Naive thymus-derived CD8-positive, alpha-beta T cell (primary cell): Measurements from ENCODE around the gene APOBR. TPM values are rescaled to one million over a fixed set of nuclear protein-coding genes. Genes with fewer than 3 reads are reported as not detected.
"Not testable (repeated sequence)": the region's sequence is repeated elsewhere in the genome, so short reads cannot be mapped to it uniquely, and the experiment has no call there.

Experiments
- ATAC-seq, 2 donors: fragments of 150-1000 bp; cut with Tn5 transposase in 1 of 2; sonication (Bioruptor Pico), chemical (Tn5 transposase) in 1 of 2; 1 replicate in 1 of 2; 2 replicates in 1 of 2; pipeline ENCODE4 v1.10.0; 2021; ENCODE audit warnings: mild to moderate bottlenecking in 2 of 2, moderate library complexity in 2 of 2
- POLR2A ChIA-PET: fragments of 350-600 bp; sonication (Branson Sonifier 250); formaldehyde crosslinking; loops from one replicate; lab custom pipeline; 2021; ENCODE audit warnings: antibody characterized with exemption; lab: Charles Lee
- DNase-seq, 10 donors: peaks; one replicate each; pipeline versions ENCODE4 v3.0.0 to v3.0.0-alpha.2; 2020 to 2022
- H3K27ac Mint-ChIP-seq, 10 donors: one replicate each; pipeline ENCODE4 v1.8.0; 2020 to 2022; ENCODE audit warnings: mild to moderate bottlenecking in 10 of 10, mixed read lengths in 10 of 10, moderate library complexity in 4 of 10, inconsistent platforms in 1 of 10
- H3K27me3 Mint-ChIP-seq, 5 donors: one replicate each; pipeline ENCODE4 v1.8.0; 2021 to 2022; ENCODE audit warnings: mixed read lengths in 5 of 5
- H3K36me3 Mint-ChIP-seq, 3 donors: one replicate each; pipeline ENCODE4 v1.8.0; 2020 to 2022; ENCODE audit warnings: mixed read lengths in 3 of 3, mild to moderate bottlenecking in 2 of 3, inconsistent platforms in 1 of 3
- H3K4me1 Mint-ChIP-seq, 4 donors: one replicate each; pipeline ENCODE4 v1.8.0; 2021 to 2022; ENCODE audit warnings: mixed read lengths in 4 of 4
- H3K4me3 Mint-ChIP-seq, 10 donors: one replicate each; pipeline ENCODE4 v1.8.0; 2020 to 2022; ENCODE audit warnings: mild to moderate bottlenecking in 10 of 10, mixed read lengths in 10 of 10, moderate library complexity in 6 of 10, inconsistent platforms in 1 of 10
- H3K9me3 Mint-ChIP-seq, 9 donors: one replicate each; pipeline ENCODE4 v1.8.0; 2020 to 2022; ENCODE audit warnings: mixed read lengths in 9 of 9, mild to moderate bottlenecking in 3 of 9, inconsistent platforms in 1 of 9, moderate library complexity in 1 of 9
- polyA plus RNA-seq, 3 donors: library from polyadenylated mRNA; unstranded; fragments of 300-500 nt; fragmentation: Illumina TruSeq; gene quantifications; one replicate each; pipeline ENCODE4 v1.2.3, GENCODE V29; 2021
- total RNA-seq, 8 experiments: library from RNA in 2 of 8; stranded (reverse) in 2 of 8; gene quantifications; one replicate each; pipeline ENCODE4 v1.2.3 and lab custom pipeline; 2021 to 2026

APOBR gene
- total and polyA plus RNA-seq, 5 experiments from 2014 or later, result 0.38 to 9.0 (median 1.1) TPM

DNA sequence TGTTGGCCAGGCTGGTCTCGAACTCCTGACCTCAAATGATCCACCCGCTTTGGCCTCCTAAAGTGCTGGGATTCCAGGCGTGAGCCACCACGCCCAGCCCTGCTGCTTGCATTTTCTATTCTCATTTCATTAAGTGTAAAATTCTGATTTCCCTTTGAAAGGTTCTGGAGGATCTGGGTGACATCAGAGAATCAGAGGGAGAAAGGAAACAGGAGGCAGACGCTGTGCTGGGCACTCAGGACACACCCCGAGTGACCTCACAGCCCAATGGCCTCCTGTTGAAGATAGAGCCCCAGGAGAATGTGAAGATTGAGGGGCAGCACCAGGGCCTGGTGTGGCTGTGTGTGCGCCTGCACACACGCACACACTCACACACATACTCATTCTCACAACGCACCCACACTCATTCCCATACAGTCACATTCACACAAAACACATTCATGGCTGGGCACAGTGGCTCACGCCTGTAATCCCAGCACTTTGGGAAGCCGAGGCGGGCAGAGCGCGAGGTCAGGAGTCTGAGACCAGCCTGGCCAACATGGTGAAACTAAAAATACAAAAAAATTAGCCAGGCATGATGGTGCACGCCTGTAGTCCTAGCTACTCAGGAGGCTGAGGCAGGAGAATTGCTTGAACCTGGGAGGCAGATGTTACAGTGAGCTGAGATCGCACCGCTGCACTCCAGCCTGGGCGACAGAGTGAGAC, 6.2 kb downstream of the APOBR start:
- H3K4me3 Mint-ChIP-seq, ATAC-seq, H3K9me3 Mint-ChIP-seq, POLR2A ChIA-PET, DNase-seq, H3K36me3 Mint-ChIP-seq, H3K27me3 Mint-ChIP-seq: not testable (repeated sequence)
- Mint-ChIP-seq H3K27ac (peak overlapping the region in 7 of 10 donors; percentile 52 to 83 (median 69)), H3K4me1 (peaks cover 21 to 32% (median 23%) of the 10 kb centered on the region in 4 donors)

DNA sequence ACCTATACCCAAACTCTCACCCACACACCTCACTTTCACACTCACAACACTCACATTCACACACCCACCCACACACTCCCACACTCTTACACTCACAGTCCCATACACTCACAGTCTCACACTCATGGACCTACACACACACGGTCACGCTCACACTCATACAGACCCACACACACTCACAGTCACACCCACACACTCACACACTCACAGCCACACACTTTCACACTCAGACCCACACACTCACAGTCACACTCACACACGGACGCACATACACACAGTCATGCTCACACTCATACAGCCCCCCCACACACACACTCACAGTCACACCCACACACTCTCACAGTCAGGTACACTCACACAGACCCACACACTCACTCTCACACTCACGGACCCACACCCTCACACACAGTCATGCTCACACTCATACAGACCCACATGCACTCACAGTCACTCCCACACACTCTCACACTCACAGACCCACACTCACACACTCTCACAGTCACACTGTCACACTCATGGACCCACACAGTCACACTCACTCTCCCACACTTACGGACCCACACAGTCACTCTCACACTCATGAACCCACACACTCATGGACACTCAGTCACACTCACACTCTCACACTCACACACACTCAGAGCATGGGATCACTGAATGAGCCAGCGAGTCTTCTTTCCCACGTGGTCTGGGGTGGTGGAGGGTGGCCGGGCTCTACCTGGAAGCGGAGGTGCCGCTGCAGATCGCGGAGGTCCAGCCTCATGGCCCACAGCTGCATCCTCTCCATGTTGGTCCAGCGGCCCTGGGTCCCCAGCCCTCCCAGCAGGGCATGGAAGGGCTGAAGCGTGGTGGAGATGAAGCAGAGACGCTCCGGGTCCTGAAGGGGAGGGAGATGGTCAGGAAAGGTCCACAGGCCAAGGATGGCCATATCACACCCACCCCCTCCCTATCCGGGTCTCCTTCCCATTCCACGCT, 7.1 kb downstream of the APOBR start:
- H3K4me1 Mint-ChIP-seq, result peaks cover 11 to 26% (median 18%) of the 10 kb centered on the region in 4 donors
- DNase-seq (no peak), ATAC-seq (no peak)
- no peak overlapping the region for H3K4me3 Mint-ChIP-seq
- H3K9me3 Mint-ChIP-seq, result no peaks in the 10 kb centered on the region
- no peaks in the 10 kb centered on the region for H3K27me3 Mint-ChIP-seq
- H3K36me3 Mint-ChIP-seq, result peaks cover 0 to 5% (median 0%) of the 10 kb centered on the region in 3 donors
- no peak overlapping the region for H3K27ac Mint-ChIP-seq
- POLR2A ChIA-PET, result no interaction called here

- POLR2A ChIA-PET, result interaction anchor here (0.9 to 2.0 kb wide), 2 partner anchors 8 to 14 kb away, joined by 4 to 12 read pairs; partner anchors contain the start of gene APOBR
- Mint-ChIP-seq H3K36me3 (peaks cover 0 to 3% (median 0%) of the 10 kb centered on the region in 3 donors), H3K27me3 (no peaks in the 10 kb centered on the region), H3K4me3 (no peak overlapping the region), H3K4me1 (peaks cover 8 to 22% (median 16%) of the 10 kb centered on the region in 4 donors), H3K9me3 (no peaks in the 10 kb centered on the region), H3K27ac (no peak overlapping the region)
- DNase-seq (no peak), ATAC-seq (no peak)
Measured at GRCh38 chr16:28502290-28502689, 7.8 kb downstream of the APOBR start.

GRCh38 chr16:28503470-28504259, 9.2 kb downstream of the APOBR start:
- POLR2A ChIA-PET, result interaction anchor here (2.0 kb wide), 1 partner anchor 9 kb away, joined by 12 read pairs; the partner anchor contains the start of gene APOBR
- peak overlapping the region in 3 of 10 donors; percentile 17 to 69 (median 41) for H3K27ac Mint-ChIP-seq
- no peak overlapping the region for H3K4me3 Mint-ChIP-seq
- H3K9me3 Mint-ChIP-seq, result no peaks in the 10 kb centered on the region
- H3K4me1 Mint-ChIP-seq, result peaks cover 7 to 29% (median 22%) of the 10 kb centered on the region in 4 donors
- H3K36me3 Mint-ChIP-seq, result peaks cover 0 to under 1% (median 0%) of the 10 kb centered on the region in 3 donors
- no peak for DNase-seq
- no peak for ATAC-seq
- no peaks in the 10 kb centered on the region for H3K27me3 Mint-ChIP-seq

GRCh38 chr16:28504707-28505404, 10.4 kb downstream of the APOBR start:
- no peaks in the 10 kb centered on the region for H3K9me3 Mint-ChIP-seq
- H3K27me3 Mint-ChIP-seq, result no peaks in the 10 kb centered on the region
- peak overlapping the region in 1 of 10 donors; percentile 8 for H3K27ac Mint-ChIP-seq
- H3K4me1 Mint-ChIP-seq, result peaks cover 5 to 27% (median 21%) of the 10 kb centered on the region in 4 donors
- no peak for ATAC-seq
- POLR2A ChIA-PET, result interaction anchor here (0.7 kb wide), 1 partner anchor 25 kb away, joined by 3 read pairs; no protein-coding TSS in a partner anchor
- DNase-seq, result no peak
- H3K36me3 Mint-ChIP-seq, result no peaks in the 10 kb centered on the region
- H3K4me3 Mint-ChIP-seq, result no peak overlapping the region

DNA sequence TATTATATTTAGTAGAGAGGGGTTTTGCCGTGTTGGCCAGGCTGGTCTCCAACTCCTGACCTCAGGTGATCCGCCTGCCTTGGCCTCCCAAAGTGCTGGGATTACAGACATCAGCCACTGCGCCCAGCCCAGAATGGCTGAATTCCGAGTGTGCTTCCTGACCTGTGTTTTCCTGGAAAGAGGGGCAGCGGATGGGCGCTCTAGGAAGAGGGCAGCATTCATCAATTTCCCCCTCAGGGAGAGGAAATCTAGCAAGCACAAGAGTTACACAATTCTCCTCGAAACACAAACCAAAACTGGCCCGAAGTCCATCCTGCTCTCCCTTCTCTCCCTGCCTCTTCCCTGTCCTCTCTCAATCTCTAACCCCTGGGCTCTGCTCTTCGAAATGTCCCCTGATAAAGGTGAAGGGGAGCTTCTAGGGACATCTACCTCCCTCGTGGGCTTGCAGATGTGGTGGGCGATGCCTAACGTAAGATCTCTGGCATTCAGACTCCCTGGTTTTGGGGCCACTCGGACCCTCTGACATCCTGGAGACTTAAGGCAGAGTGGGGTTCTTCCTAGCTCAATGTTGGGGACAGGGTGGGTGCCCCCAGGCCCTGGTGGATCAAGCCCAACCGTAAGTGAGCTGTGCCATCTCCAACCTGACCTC, 11.2 kb downstream of the APOBR start:
- H3K27me3 Mint-ChIP-seq, result no peaks in the 10 kb centered on the region
- H3K27ac Mint-ChIP-seq, result peak overlapping the region in 4 of 10 donors; percentile 29 to 86 (median 59)
- H3K4me3 Mint-ChIP-seq, result no peak overlapping the region
- POLR2A ChIA-PET, result interaction anchor here (0.7 kb wide), 1 partner anchor 24 kb away, joined by 3 read pairs; no protein-coding TSS in a partner anchor
- no peak for DNase-seq
- no peaks in the 10 kb centered on the region for H3K9me3 Mint-ChIP-seq
- H3K36me3 Mint-ChIP-seq, result no peaks in the 10 kb centered on the region
- no peak for ATAC-seq
- peaks cover 4 to 24% (median 18%) of the 10 kb centered on the region in 4 donors for H3K4me1 Mint-ChIP-seq

- POLR2A ChIA-PET, result no interaction called here
- H3K4me1 Mint-ChIP-seq, result peaks cover 7 to 30% (median 18%) of the 10 kb centered on the region in 4 donors
- no peak for ATAC-seq
Measured at GRCh38 chr16:28511031-28511430, 16.6 kb downstream of the APOBR start.

DNA sequence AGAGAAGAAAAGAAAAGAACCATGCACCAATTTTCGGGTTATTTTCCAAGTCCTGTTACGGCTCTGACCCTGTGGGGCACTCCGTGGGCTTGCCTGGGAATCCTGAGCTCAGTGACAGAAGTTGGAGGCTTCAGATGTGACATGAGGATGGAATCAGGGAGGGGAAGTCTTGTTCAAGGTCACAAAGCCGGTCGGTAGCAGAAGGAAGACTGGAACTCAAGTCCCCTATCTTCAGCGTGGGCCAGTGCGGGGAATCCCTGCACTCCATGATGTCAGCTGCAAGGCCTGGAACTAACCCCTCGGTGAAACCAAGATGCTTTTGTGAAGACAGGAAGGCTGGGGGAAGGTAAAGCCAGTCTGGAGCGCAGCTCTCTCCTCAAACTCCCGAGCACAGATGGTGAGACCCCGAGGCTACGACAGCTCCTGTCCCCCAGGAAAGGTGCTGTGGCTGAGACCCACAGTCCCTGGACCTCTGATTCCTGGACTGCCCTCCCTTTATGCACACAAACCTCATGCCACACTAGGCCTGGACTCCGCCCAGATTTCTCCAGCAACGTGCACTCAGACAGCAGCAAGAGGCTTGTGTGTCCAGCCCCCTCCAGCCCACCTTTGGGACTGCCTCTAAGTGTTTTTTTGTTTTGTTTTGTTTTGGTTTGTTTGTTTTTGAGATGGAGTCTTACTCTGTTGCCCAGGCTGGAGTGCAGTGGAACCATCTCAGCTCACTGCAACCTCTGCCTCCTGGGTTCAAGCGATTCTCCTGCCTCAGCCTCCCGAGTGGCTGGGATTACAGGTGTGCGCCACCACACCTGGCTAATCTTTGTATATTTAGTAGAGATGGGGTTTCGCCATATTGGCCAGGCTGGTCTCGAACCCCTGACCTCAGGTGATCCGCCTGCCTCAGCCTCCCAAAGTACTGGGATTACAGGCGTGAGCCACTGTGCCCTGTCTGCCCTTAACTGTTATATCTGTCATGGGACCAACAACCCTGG, 17.7 kb downstream of the APOBR start:
- ATAC-seq, result no peak

More at GRCh38 chr16:28511031-28511430, 16.6 kb downstream of the APOBR start:
- H3K27me3 Mint-ChIP-seq, result no peaks in the 10 kb centered on the region
- no peak overlapping the region for H3K4me3 Mint-ChIP-seq
- no peak for DNase-seq
- H3K9me3 Mint-ChIP-seq, result no peaks in the 10 kb centered on the region
- no peaks in the 10 kb centered on the region for H3K36me3 Mint-ChIP-seq
- no peak overlapping the region for H3K27ac Mint-ChIP-seq

GRCh38 chr16:28513484-28514181, 19.2 kb downstream of the APOBR start:
- Mint-ChIP-seq H3K36me3 (no peaks in the 10 kb centered on the region), H3K4me1 (peaks cover 0 to 6% (median 4%) of the 10 kb centered on the region in 4 donors), H3K27me3 (no peaks in the 10 kb centered on the region), H3K4me3 (no peak overlapping the region), H3K27ac (peak overlapping the region in 5 of 10 donors; percentile 7 to 83 (median 33)), H3K9me3 (no peaks in the 10 kb centered on the region)
- POLR2A ChIA-PET, result interaction anchor here (0.7 kb wide), 1 partner anchor 20 kb away, joined by 3 read pairs; no protein-coding TSS in a partner anchor
- no peak for ATAC-seq
- no peak for DNase-seq

More for the DNA sequence above, 17.7 kb downstream of the APOBR start:
- POLR2A ChIA-PET, result no interaction called here
- Mint-ChIP-seq H3K4me3 (no peak overlapping the region), H3K27me3 (no peaks in the 10 kb centered on the region), H3K27ac (no peak overlapping the region), H3K36me3 (no peaks in the 10 kb centered on the region), H3K9me3 (no peaks in the 10 kb centered on the region), H3K4me1 (peaks cover 7 to 19% (median 13%) of the 10 kb centered on the region in 4 donors)
- DNase-seq, result no peak

GRCh38 chr16:28514246-28514645, 19.8 kb downstream of the APOBR start:
- no peaks in the 10 kb centered on the region for H3K9me3 Mint-ChIP-seq
- H3K36me3 Mint-ChIP-seq, result no peaks in the 10 kb centered on the region
- no peaks in the 10 kb centered on the region for H3K27me3 Mint-ChIP-seq
- H3K27ac Mint-ChIP-seq, result no peak overlapping the region
- DNase-seq (no peak), ATAC-seq (no peak)
- POLR2A ChIA-PET, result interaction anchor here (0.6 kb wide), 1 partner anchor 1297 kb away, joined by 4 read pairs; no protein-coding TSS in a partner anchor
- peaks cover 0 to 6% (median 4%) of the 10 kb centered on the region in 4 donors for H3K4me1 Mint-ChIP-seq
- H3K4me3 Mint-ChIP-seq, result no peak overlapping the region
